GM12878 (cell line): Measurements from ENCODE around the gene CLN3. TPM values are rescaled to one million over a fixed set of nuclear protein-coding genes. Genes with fewer than 3 reads are reported as not detected.
A peak's percentile ranks its signal among the peaks of the same experiment; 100 is the strongest.

ENCODE experiments used
- ATAC-seq: fragments of 200-7000 bp; cut with Tn5 transposase; 3 replicates; pipeline ENCODE4 v1.9.1; 2020; ENCODE audit warnings: mild to moderate bottlenecking, moderate library complexity
- BruUV-seq: library from RNA; stranded (reverse); fragments of 400-500 nt; replicated peaks from 2 replicates; lab custom pipeline; 2021; lab: Mats Ljungman, UMichigan
- CTCF ChIA-PET: fragments of 300-600 bp; sonication (Branson Sonifier 250); formaldehyde crosslinking; extraction: SDS; loops from one replicate; lab custom pipeline; 2021; ENCODE audit warnings: inconsistent platforms; lab: Yijun Ruan, JAX
- POLR2A ChIA-PET: fragments of 350-600 bp; formaldehyde crosslinking; extraction: SDS; loops from one replicate; lab custom pipeline; 2021; ENCODE audit warnings: inconsistent platforms; lab: Charles Lee
- RAD21 ChIA-PET: fragments of 300-600 bp; sonication (Branson Sonifier 250); formaldehyde crosslinking; loops from one replicate; lab custom pipeline; 2023; ENCODE audit warnings: antibody characterized with exemption; ENCODE audit not compliant: unreplicated experiment; lab: Charles Lee
- SMC1A ChIA-PET: fragments of 300-600 bp; sonication (Branson Sonifier 250); formaldehyde crosslinking; loops from one replicate; lab custom pipeline; 2023; ENCODE audit not compliant: unreplicated experiment, uncharacterized antibody; lab: Charles Lee
- DNase-seq: peaks from one replicate; pipeline ENCODE4 v3.0.0-alpha.2; 2011; ENCODE audit warnings: low read depth, low spot score
- FAIRE-seq: peaks from 3 replicates; lab custom pipeline; 2011; peaks lifted over from hg19 to GRCh38; lab: Jason Lieb, UNC
- H2AFZ ChIP-seq: 2 replicates; pipeline ENCODE4 v1.6.0; 2011; ENCODE audit warnings: low read depth, low read length, control low read depth; ENCODE audit not compliant: control insufficient read depth
- H3K27ac ChIP-seq: 2 replicates; pipeline ENCODE4 v1.5.1; 2011; ENCODE audit warnings: control low read depth; ENCODE audit not compliant: control insufficient read depth, insufficient read depth
- H3K27me3 ChIP-seq, 2 experiments: replicated peaks in 1 of 2; 2 replicates each; pipeline versions ENCODE4 v1.6.0 to v1.6.1; 2011; ENCODE audit warnings: low read length in 1 of 2; ENCODE audit not compliant: control insufficient read depth in 2 of 2, insufficient read depth in 2 of 2
- H3K36me3 ChIP-seq, 2 experiments: 2 replicates each; pipeline ENCODE4 v1.5.1; 2011; ENCODE audit warnings: low read length in 1 of 2; ENCODE audit not compliant: control insufficient read depth in 2 of 2, insufficient read depth in 2 of 2
- H3K4me1 ChIP-seq: 2 replicates; pipeline ENCODE4 v1.6.1; 2011; ENCODE audit warnings: mild to moderate bottlenecking, low read length, moderate library complexity, mixed read lengths; ENCODE audit not compliant: control insufficient read depth, insufficient read depth
- H3K4me2 ChIP-seq: 2 replicates; pipeline ENCODE4 v1.6.0; 2011; ENCODE audit warnings: control low read depth; ENCODE audit not compliant: control insufficient read depth, insufficient read depth
- H3K4me3 ChIP-seq: fragments of 200-600 bp; sonication (generic); 2 replicates; pipeline ENCODE4 v1.5.1; 2016
- H3K79me2 ChIP-seq: 2 replicates; pipeline ENCODE4 v1.6.0; 2011; ENCODE audit warnings: low read length; ENCODE audit not compliant: control insufficient read depth, insufficient read depth
- H3K9ac ChIP-seq: 2 replicates; pipeline ENCODE4 v1.8.0; 2011; ENCODE audit warnings: low read length, control low read depth, mixed read lengths; ENCODE audit not compliant: control insufficient read depth, insufficient read depth
- H3K9me3 ChIP-seq: replicated peaks from 3 replicates; pipeline ENCODE4 v1.5.1; 2011; ENCODE audit warnings: mild to moderate bottlenecking, low read length; ENCODE audit not compliant: control insufficient read depth, insufficient read depth
- H4K20me1 ChIP-seq: 2 replicates; pipeline ENCODE4 v1.6.0; 2011; ENCODE audit not compliant: control insufficient read depth, insufficient read depth
- ATF7 ChIP-seq: fragments of 450-650 bp; IDR thresholded peaks from 2 replicates; pipeline ENCODE4 v1.6.1; 2016; ENCODE audit warnings: low read depth, mild to moderate bottlenecking
- EGR1 ChIP-seq, 2 experiments: IDR thresholded peaks; 1 replicate in 1 of 2; 2 replicates in 1 of 2; pipeline ENCODE4 v1.6.1; 2011 to 2012; ENCODE audit warnings: low read depth in 2 of 2, low read length in 2 of 2, borderline replicate concordance in 1 of 2, mild to moderate bottlenecking in 1 of 2, moderate library complexity in 1 of 2
- GABPA ChIP-seq: IDR thresholded peaks from 2 replicates; pipeline ENCODE4 v1.6.1; 2014; ENCODE audit warnings: antibody characterized with exemption, low read depth, mild to moderate bottlenecking, inconsistent platforms
- MEF2A ChIP-seq: IDR thresholded peaks from 2 replicates; pipeline ENCODE4 v1.6.1; 2011; ENCODE audit warnings: low read depth, mild to moderate bottlenecking, low read length, moderate library complexity; ENCODE audit not compliant: insufficient read depth
- MTA3 ChIP-seq: IDR thresholded peaks from 2 replicates; pipeline ENCODE4 v1.6.1; 2012; ENCODE audit warnings: low read length, inconsistent platforms, borderline replicate concordance
- POU2F2 ChIP-seq: IDR thresholded peaks from 3 replicates; pipeline ENCODE4 v1.6.1; 2011; ENCODE audit warnings: low read depth, mild to moderate bottlenecking, low read length, borderline replicate concordance
- RCOR1 ChIP-seq: conservative IDR thresholded peaks from 2 replicates; pipeline ENCODE4 v1.6.1; 2012; ENCODE audit warnings: low read depth, low read length, improper control_type of control experiment
- RFX5 ChIP-seq: IDR thresholded peaks from 2 replicates; pipeline ENCODE4 v1.6.1; 2011; ENCODE audit warnings: low read depth, low read length, improper control_type of control experiment
- SIX5 ChIP-seq: IDR thresholded peaks from 2 replicates; pipeline ENCODE4 v1.6.1; 2011; ENCODE audit warnings: mild to moderate bottlenecking, low read depth, low read length, moderate library complexity; ENCODE audit not compliant: severe bottlenecking
- STAT1 ChIP-seq: fragments of 450-650 bp; conservative IDR thresholded peaks from 2 replicates; pipeline ENCODE4 v1.6.1; 2014; ENCODE audit warnings: antibody characterized with exemption, mild to moderate bottlenecking
- STAT3 ChIP-seq: IDR thresholded peaks from 2 replicates; pipeline ENCODE4 v1.6.1; 2011; ENCODE audit warnings: low read depth, low read length, improper control_type of control experiment
- SUPT20H ChIP-seq: IDR thresholded peaks from 2 replicates; pipeline ENCODE4 v1.6.1; 2011; ENCODE audit warnings: low read depth, mild to moderate bottlenecking, low read length, moderate library complexity, borderline replicate concordance; ENCODE audit not compliant: control insufficient read depth
- TCF3 ChIP-seq: IDR thresholded peaks from 2 replicates; pipeline ENCODE4 v1.6.1; 2012; ENCODE audit warnings: low read depth, mild to moderate bottlenecking, low read length, borderline replicate concordance; ENCODE audit not compliant: insufficient read depth
- ZBTB40 ChIP-seq: fragments of 450-650 bp; IDR thresholded peaks from 2 replicates; pipeline ENCODE4 v1.6.1; 2016; ENCODE audit warnings: mild to moderate bottlenecking, moderate library complexity, borderline replicate concordance
- WGBS: methylation state at CpG from one replicate; pipeline ENCODE4 v1.1.6; 2016; ENCODE audit warnings: low lambda C conversion rate; ENCODE audit not compliant: insufficient replicate concordance, insufficient coverage; ENCODE audit errors: missing lambda C conversion rate; 5-methylcytosine and 5-hydroxymethylcytosine counted together
- in situ Hi-C: fragments of 300-500 bp; cut with MboI; formaldehyde crosslinking; loops from 9 replicates; pipeline ENCODE4 v1.14.3; 2018; ENCODE audit warnings: mixed read lengths
- intact Hi-C: fragments of 100-400 bp; cut with micrococcal nuclease; formaldehyde crosslinking; loops from one replicate; pipeline ENCODE4 v1.14.2; 2022; ENCODE audit not compliant: unreplicated experiment
- polyA plus RNA-seq, 11 experiments: library from polyadenylated mRNA; depleted of rRNA in 4 of 11; unstranded in 6 of 11; stranded (reverse) in 5 of 11; fragments of >200 nt; fragmentation: Nextera tagmentation in 4 of 11; fragmentation: Illumina TruSeq in 1 of 11; extraction: Ambion mirVana in 4 of 11; extraction: Trizol in 1 of 11; gene quantifications; 1 replicate in 1 of 11; 2 replicates in 10 of 11; pipeline versions ENCODE4 v1.2.1 to v1.2.3, GENCODE V29; 2011 to 2016; ENCODE audit warnings: inconsistent platforms in 2 of 11, missing spikeins in 2 of 11, low read depth in 1 of 11
- total RNA-seq, 4 experiments: library from RNA; depleted of rRNA in 3 of 4; stranded (reverse); fragments of >200 nt in 3 of 4; fragmentation: Illumina TruSeq in 1 of 4; extraction: Trizol in 1 of 4; gene quantifications; 2 replicates each; pipeline versions ENCODE4 v1.2.1 to v1.2.3, GENCODE V29; 2013 to 2021
- TF ChIP-seq, protein P1 (sequence below): IDR thresholded peaks from 2 replicates; pipeline ENCODE4 v1.6.1; 2011; ENCODE audit warnings: borderline replicate concordance, low read depth, mild to moderate bottlenecking, moderate library complexity, mixed read lengths, low read length; ENCODE audit not compliant: insufficient read depth; ENCODE audit errors: extremely low read length
- TF ChIP-seq, protein P2 (sequence below): IDR thresholded peaks from 2 replicates; pipeline ENCODE4 v1.6.1; 2011; ENCODE audit warnings: low read depth, low read length, improper control_type of control experiment, borderline replicate concordance

CLN3 gene
- total and polyA plus RNA-seq, 10 of the 15 experiments (the other 5 are each of a cell fraction or from before 2014, with no cell fraction given), result 2.3 to 25.0 (median 16.6) TPM

- no peak overlapping the region for H3K4me3 ChIP-seq
- ChIA-PET CTCF (interaction anchor here (1.7 kb wide), 1 partner anchor 12 kb away, joined by 5 read pairs; no protein-coding TSS in a partner anchor), RAD21 (interaction anchor here (1.3 kb wide), 1 partner anchor 8 kb away, joined by 3 read pairs; no protein-coding TSS in a partner anchor), POLR2A (interaction anchor here (0.6 to 1.2 kb wide), 2 partner anchors 12 to 19 kb away, joined by 3 read pairs; partner anchors contain the start of gene IL27), SMC1A (no interaction called here)
- no peak for ATAC-seq
- H3K36me3 ChIP-seq, result no peaks in the 10 kb centered on the region
- in situ Hi-C loops, result no loop called here
- no peak for FAIRE-seq
- H3K4me1 ChIP-seq, result peaks cover 30% of the 10 kb centered on the region
- H4K20me1 ChIP-seq, result no peaks in the 10 kb centered on the region
- H3K27ac ChIP-seq, result peak overlapping the region; percentile 91
- H2AFZ ChIP-seq, result peak overlapping the region; percentile 90; the same call in 1 of the 2 replicates
- intact Hi-C loops, result loop anchor here (10.0 kb wide), 1 partner anchor 430 kb away; the partner anchor contains the start of gene RABEP2
- no peak for DNase-seq
- H3K9me3 ChIP-seq, result no peaks in the 10 kb centered on the region
- peak overlapping the region; percentile 77; the same call in 1 of the 2 replicates for H3K9ac ChIP-seq
- peaks cover 6% of the 10 kb centered on the region for H3K79me2 ChIP-seq
- WGBS, result 83% methylated on average over 10 of the region's 13 CpGs
- H3K4me2 ChIP-seq, result peak overlapping the region; percentile 98; the same call in 1 of the 2 replicates
- BruUV-seq, result TSS peak; percentile 60
- H3K27me3 ChIP-seq, result no peaks in the 10 kb centered on the region
- TF ChIP-seq, protein P1, sequence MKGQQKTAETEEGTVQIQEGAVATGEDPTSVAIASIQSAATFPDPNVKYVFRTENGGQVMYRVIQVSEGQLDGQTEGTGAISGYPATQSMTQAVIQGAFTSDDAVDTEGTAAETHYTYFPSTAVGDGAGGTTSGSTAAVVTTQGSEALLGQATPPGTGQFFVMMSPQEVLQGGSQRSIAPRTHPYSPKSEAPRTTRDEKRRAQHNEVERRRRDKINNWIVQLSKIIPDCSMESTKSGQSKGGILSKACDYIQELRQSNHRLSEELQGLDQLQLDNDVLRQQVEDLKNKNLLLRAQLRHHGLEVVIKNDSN, result no peak
- no peak for TF ChIP-seq MTA3
- TF ChIP-seq STAT3, result no peak
- TF ChIP-seq SIX5, result no peak
- TF ChIP-seq STAT1, result no peak
- TF ChIP-seq POU2F2, result no peak
- TF ChIP-seq MEF2A, result no peak
- no peak for TF ChIP-seq RFX5
- no peak for TF ChIP-seq GABPA
- no peak for TF ChIP-seq TCF3
- TF ChIP-seq RCOR1, result no peak
- no peak for TF ChIP-seq ZBTB40
- no peak for TF ChIP-seq EGR1 (IDR thresholded peaks at IDR 0.05; ENCODE audit: borderline replicate concordance in 1 of 2, low read depth in 2 of 2, low read length in 2 of 2)
- TF ChIP-seq, protein P2, sequence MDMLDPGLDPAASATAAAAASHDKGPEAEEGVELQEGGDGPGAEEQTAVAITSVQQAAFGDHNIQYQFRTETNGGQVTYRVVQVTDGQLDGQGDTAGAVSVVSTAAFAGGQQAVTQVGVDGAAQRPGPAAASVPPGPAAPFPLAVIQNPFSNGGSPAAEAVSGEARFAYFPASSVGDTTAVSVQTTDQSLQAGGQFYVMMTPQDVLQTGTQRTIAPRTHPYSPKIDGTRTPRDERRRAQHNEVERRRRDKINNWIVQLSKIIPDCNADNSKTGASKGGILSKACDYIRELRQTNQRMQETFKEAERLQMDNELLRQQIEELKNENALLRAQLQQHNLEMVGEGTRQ, result no peak
- no peak for TF ChIP-seq SUPT20H
- no peak for TF ChIP-seq ATF7
Observed at GRCh38 chr16:28495098-28495793, 3.4 kb upstream of the CLN3 start.
